H1 (cell line): Measurements from ENCODE around the gene DEGS1.

Experiments
- CEBPB ChIP-seq: IDR thresholded peaks from 2 replicates; pipeline ENCODE4 v1.6.1; 2012; ENCODE audit warnings: low read depth, low read length
- EZH2 ChIP-seq: fragments of 200-600 bp; sonication (generic); IDR thresholded peaks from 2 replicates; pipeline ENCODE4 v1.7.1; 2012; ENCODE audit warnings: low read depth, mild to moderate bottlenecking, moderate library complexity, low read length, inconsistent platforms; ENCODE audit not compliant: severe bottlenecking
- JUND ChIP-seq: IDR thresholded peaks from 2 replicates; pipeline ENCODE4 v1.6.1; 2011; ENCODE audit warnings: mild to moderate bottlenecking, improper control_type of control experiment, low read length
- MAFK ChIP-seq: IDR thresholded peaks from 2 replicates; pipeline ENCODE4 v1.6.1; 2012; ENCODE audit warnings: low read depth, mild to moderate bottlenecking, improper control_type of control experiment, low read length
- POLR2A ChIP-seq, 2 experiments: IDR thresholded peaks; 1 replicate in 1 of 2; 2 replicates in 1 of 2; pipeline ENCODE4 v1.6.1; 2011; ENCODE audit warnings: low read depth in 2 of 2, low read length in 2 of 2, mild to moderate bottlenecking in 2 of 2; ENCODE audit errors: control extremely low read depth in 1 of 2
- POLR2AphosphoS5 ChIP-seq: IDR thresholded peaks from 2 replicates; pipeline ENCODE4 v1.6.1; 2011; ENCODE audit warnings: low read depth, low read length
- RAD21 ChIP-seq, 2 experiments: IDR thresholded peaks in 1 of 2; conservative IDR thresholded peaks in 1 of 2; 2 replicates each; pipeline ENCODE4 v1.6.1; 2011; ENCODE audit warnings: low read depth in 2 of 2, low read length in 2 of 2, improper control_type of control experiment in 1 of 2, inconsistent platforms in 1 of 2, mild to moderate bottlenecking in 1 of 2, moderate library complexity in 1 of 2
- YY1 ChIP-seq: IDR thresholded peaks from 2 replicates; pipeline ENCODE4 v1.6.1; 2011; ENCODE audit warnings: low read depth, mild to moderate bottlenecking, low read length
- TF ChIP-seq, protein P1 (sequence below), 3 experiments: IDR thresholded peaks; 1 replicate in 2 of 3; 2 replicates in 1 of 3; pipeline versions ENCODE4 v1.5.1 to v1.6.1; 2011; ENCODE audit warnings: low read length in 3 of 3, mild to moderate bottlenecking in 3 of 3, inconsistent platforms in 2 of 3, low read depth in 1 of 3, moderate library complexity in 1 of 3; ENCODE audit not compliant: insufficient read depth in 1 of 3; ENCODE audit errors: control extremely low read depth in 1 of 3

- TF ChIP-seq YY1 (no peak), EZH2 (no peak), POLR2A (IDR thresholded peaks at IDR 0.05; ENCODE audit: control extremely low read depth in 1 of 2, low read depth in 2 of 2, low read length in 2 of 2) (no peak), POLR2AphosphoS5 (no peak), RAD21 (IDR thresholded peaks at IDR 0.05 in 1 of 2, conservative IDR thresholded peaks at IDR 0.05 in 1 of 2; ENCODE audit: low read depth in 2 of 2, low read length in 2 of 2) (no peak), JUND (no peak), CEBPB (peak; percentile 76), MAFK (no peak)
- TF ChIP-seq, protein P1, sequence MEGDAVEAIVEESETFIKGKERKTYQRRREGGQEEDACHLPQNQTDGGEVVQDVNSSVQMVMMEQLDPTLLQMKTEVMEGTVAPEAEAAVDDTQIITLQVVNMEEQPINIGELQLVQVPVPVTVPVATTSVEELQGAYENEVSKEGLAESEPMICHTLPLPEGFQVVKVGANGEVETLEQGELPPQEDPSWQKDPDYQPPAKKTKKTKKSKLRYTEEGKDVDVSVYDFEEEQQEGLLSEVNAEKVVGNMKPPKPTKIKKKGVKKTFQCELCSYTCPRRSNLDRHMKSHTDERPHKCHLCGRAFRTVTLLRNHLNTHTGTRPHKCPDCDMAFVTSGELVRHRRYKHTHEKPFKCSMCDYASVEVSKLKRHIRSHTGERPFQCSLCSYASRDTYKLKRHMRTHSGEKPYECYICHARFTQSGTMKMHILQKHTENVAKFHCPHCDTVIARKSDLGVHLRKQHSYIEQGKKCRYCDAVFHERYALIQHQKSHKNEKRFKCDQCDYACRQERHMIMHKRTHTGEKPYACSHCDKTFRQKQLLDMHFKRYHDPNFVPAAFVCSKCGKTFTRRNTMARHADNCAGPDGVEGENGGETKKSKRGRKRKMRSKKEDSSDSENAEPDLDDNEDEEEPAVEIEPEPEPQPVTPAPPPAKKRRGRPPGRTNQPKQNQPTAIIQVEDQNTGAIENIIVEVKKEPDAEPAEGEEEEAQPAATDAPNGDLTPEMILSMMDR (IDR thresholded peaks at IDR 0.05; ENCODE audit: control extremely low read depth in 1 of 3, insufficient read depth in 1 of 3, low read depth in 1 of 3, low read length in 3 of 3) = no peak
Measured at GRCh38 chr1:224182057-224182865, 779 bp upstream of the DEGS1 start.
